ENCODE data around the gene ENTPD1. TPM values are rescaled to one million over a fixed set of nuclear protein-coding genes. Genes with fewer than 3 reads are reported as not detected.

ENTPD1 gene
- total and polyA plus RNA-seq, 9 of the 15 experiments (the other 6 are each of a cell fraction or from before 2014, with no cell fraction given), result 0.07 to 1.5 (median 0.37) TPM

DNA sequence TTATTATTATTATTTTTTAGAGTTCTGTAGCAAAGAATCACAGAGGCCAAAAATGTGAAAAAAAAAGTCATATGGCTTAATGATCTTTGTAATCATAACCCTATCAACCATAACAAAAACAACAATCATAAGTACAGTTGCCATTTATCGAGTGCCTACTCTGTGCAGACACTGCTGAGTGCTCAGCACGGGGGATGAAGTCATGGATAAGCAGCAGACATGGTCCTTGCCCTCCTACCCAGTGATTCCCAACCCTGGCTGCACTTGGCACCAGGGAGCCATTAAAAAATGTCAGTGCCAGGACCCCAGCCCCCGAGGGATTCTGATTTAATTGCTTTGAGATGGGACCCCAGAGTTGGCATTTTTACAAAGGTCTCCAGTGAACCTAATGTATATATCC lies 38.2 kb downstream of the ENTPD1 start:
- DNase-seq (ENCODE audit: extremely low read depth in 1 of 4, low spot score in 3 of 4) (no peak), FAIRE-seq (no peak), ATAC-seq (no peak)
- ChIA-PET POLR2A (no interaction called here), CTCF (ENCODE audit: low intra/inter-chr PET ratio) (no interaction called here)
- Histone ChIP-seq H3K4me1 (replicated peaks in 1 of 2; ENCODE audit: control insufficient read depth in 2 of 2, insufficient read depth in 2 of 2, low read length in 2 of 2) (no peaks in the 10 kb centered on the region), H3K9me1 (ENCODE audit: control insufficient read depth, insufficient read depth, low read length) (no peaks in the 10 kb centered on the region), H2AFZ (ENCODE audit: low read depth, low read length) (no peak overlapping the region), H3K9me3 (replicated peaks; ENCODE audit: control insufficient read depth, insufficient read depth, low read depth, low read length) (no peaks in the 10 kb centered on the region), H3K36me3 (ENCODE audit: control insufficient read depth, insufficient read depth, low read length) (no peaks in the 10 kb centered on the region), H3K27ac (ENCODE audit: extremely low read depth, low read depth, low read length) (no peak overlapping the region), H3K4me2 (ENCODE audit: insufficient read depth, low read length) (no peak overlapping the region), H3K9ac (ENCODE audit: insufficient read depth in 1 of 2, low read depth in 2 of 2, low read length in 2 of 2) (no peak overlapping the region), H4K20me1 (replicated peaks; ENCODE audit: control insufficient read depth, insufficient read depth, low read length) (no peaks in the 10 kb centered on the region), H3K79me2 (ENCODE audit: control insufficient read depth, insufficient read depth, low read length) (no peaks in the 10 kb centered on the region), H3K27me3 (ENCODE audit: control insufficient read depth in 2 of 2, insufficient read depth in 2 of 2, low read length in 2 of 2) (no peaks in the 10 kb centered on the region), H3K4me3 (no peak overlapping the region)
- BruUV-seq (replicated peaks), result no TSS peak
- 0% methylated on average over 3 of the region's 3 CpGs for WGBS (ENCODE audit: insufficient coverage, low coverage, missing lambda C conversion rate)
- intact Hi-C loops (cut with micrococcal nuclease), result no loop called here
- in situ Hi-C loops (cut with MboI), result no loop called here
- TF ChIP-seq DNMT1 (IDR thresholded peaks at IDR 0.05), result no peak
- no peak for TF ChIP-seq HMGN3 (IDR thresholded peaks at IDR 0.05; ENCODE audit: borderline replicate concordance, extremely low read depth, insufficient read length, low read depth, low read length)
- no peak for TF ChIP-seq TCF7 (IDR thresholded peaks at IDR 0.05; ENCODE audit: borderline replicate concordance)
- TF ChIP-seq ZNF165 (CRISPR knock-in tag; IDR thresholded peaks at IDR 0.05; ENCODE audit: borderline replicate concordance), result no peak
- TF ChIP-seq ID3 (CRISPR knock-in tag; IDR thresholded peaks at IDR 0.05), result no peak
- no peak for TF ChIP-seq ID3 (tag; IDR thresholded peaks at IDR 0.05)
- TF ChIP-seq, protein P1, sequence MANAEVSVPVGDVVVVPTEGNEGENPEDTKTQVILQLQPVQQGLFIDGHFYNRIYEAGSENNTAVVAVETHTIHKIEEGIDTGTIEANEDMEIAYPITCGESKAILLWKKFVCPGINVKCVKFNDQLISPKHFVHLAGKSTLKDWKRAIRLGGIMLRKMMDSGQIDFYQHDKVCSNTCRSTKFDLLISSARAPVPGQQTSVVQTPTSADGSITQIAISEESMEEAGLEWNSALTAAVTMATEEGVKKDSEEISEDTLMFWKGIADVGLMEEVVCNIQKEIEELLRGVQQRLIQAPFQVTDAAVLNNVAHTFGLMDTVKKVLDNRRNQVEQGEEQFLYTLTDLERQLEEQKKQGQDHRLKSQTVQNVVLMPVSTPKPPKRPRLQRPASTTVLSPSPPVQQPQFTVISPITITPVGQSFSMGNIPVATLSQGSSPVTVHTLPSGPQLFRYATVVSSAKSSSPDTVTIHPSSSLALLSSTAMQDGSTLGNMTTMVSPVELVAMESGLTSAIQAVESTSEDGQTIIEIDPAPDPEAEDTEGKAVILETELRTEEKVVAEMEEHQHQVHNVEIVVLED (CRISPR knock-in tag; IDR thresholded peaks at IDR 0.05), result no peak
- TF ChIP-seq, protein P2, sequence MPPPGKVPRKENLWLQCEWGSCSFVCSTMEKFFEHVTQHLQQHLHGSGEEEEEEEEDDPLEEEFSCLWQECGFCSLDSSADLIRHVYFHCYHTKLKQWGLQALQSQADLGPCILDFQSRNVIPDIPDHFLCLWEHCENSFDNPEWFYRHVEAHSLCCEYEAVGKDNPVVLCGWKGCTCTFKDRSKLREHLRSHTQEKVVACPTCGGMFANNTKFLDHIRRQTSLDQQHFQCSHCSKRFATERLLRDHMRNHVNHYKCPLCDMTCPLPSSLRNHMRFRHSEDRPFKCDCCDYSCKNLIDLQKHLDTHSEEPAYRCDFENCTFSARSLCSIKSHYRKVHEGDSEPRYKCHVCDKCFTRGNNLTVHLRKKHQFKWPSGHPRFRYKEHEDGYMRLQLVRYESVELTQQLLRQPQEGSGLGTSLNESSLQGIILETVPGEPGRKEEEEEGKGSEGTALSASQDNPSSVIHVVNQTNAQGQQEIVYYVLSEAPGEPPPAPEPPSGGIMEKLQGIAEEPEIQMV (tag; conservative IDR thresholded peaks at IDR 0.05; ENCODE audit: low read depth), result no peak
- TF ChIP-seq, protein P3, sequence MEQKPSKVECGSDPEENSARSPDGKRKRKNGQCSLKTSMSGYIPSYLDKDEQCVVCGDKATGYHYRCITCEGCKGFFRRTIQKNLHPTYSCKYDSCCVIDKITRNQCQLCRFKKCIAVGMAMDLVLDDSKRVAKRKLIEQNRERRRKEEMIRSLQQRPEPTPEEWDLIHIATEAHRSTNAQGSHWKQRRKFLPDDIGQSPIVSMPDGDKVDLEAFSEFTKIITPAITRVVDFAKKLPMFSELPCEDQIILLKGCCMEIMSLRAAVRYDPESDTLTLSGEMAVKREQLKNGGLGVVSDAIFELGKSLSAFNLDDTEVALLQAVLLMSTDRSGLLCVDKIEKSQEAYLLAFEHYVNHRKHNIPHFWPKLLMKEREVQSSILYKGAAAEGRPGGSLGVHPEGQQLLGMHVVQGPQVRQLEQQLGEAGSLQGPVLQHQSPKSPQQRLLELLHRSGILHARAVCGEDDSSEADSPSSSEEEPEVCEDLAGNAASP (IDR thresholded peaks at IDR 0.05), result no peak
- no peak for TF ChIP-seq KLF13 (tag; IDR thresholded peaks at IDR 0.05; ENCODE audit: borderline replicate concordance, low read depth)
- TF ChIP-seq GTF2B (IDR thresholded peaks at IDR 0.05; ENCODE audit: extremely low read depth, insufficient read length), result no peak
- no peak for TF ChIP-seq RFX5 (IDR thresholded peaks at IDR 0.05; ENCODE audit: low read depth, low read length)
- TF ChIP-seq FOXO4 (CRISPR knock-in tag; IDR thresholded peaks at IDR 0.05), result no peak
- TF ChIP-seq NFATC3 (IDR thresholded peaks at IDR 0.05), result no peak

Measured in K562 (cell line).